Tracheal epithelial cell (primary cell): ENCODE results near the gene UBTD2. TPM values are rescaled to one million over a fixed set of nuclear protein-coding genes. Genes with fewer than 3 reads are reported as not detected.

ENCODE experiments used
- total RNA-seq: library from RNA; depleted of rRNA; stranded (reverse); fragments of >200 nt; gene quantifications from 2 replicates; pipeline ENCODE4 v1.2.1, GENCODE V29; 2014

Gene UBTD2
- total RNA-seq: 13.0 and 28.9 TPM in 2 replicates

GRCh38 chr5:172283020-172283861, at the start of gene UBTD2:
Gene UBTD2, minus strand, starts transcription at chr5:172283764. Its CDS starts 99 bp downstream, at chr5:172283665.

GRCh38 chr5:172193872-172194271, 89.7 kb downstream of the UBTD2 start, which contains the start of gene EFCAB9:
Gene EFCAB9, plus strand, starts transcription at chr5:172194172. Its CDS starts 1 bp downstream, at chr5:172194173.

GRCh38 chr5:172188033-172188892, 95.3 kb downstream of the UBTD2 start, which contains the start of gene STK10:
Gene STK10, minus strand, starts transcription at chr5:172188224. Its CDS starts 182 bp downstream, at chr5:172188042.

Other genes with a start within 250 kb of the UBTD2 start
- 11.9 and 13.3 TPM in 2 replicates for gene STK10, start 95.5 kb downstream of the UBTD2 start, total RNA-seq
- not detected in 2 replicates for gene EFCAB9, start 89.6 kb downstream of the UBTD2 start, total RNA-seq
- gene SH3PXD2B, start 170.8 kb upstream of the UBTD2 start, total RNA-seq: 14.3 and 21.7 TPM in 2 replicates